ENCODE results near the gene SRCAP.

DNA sequence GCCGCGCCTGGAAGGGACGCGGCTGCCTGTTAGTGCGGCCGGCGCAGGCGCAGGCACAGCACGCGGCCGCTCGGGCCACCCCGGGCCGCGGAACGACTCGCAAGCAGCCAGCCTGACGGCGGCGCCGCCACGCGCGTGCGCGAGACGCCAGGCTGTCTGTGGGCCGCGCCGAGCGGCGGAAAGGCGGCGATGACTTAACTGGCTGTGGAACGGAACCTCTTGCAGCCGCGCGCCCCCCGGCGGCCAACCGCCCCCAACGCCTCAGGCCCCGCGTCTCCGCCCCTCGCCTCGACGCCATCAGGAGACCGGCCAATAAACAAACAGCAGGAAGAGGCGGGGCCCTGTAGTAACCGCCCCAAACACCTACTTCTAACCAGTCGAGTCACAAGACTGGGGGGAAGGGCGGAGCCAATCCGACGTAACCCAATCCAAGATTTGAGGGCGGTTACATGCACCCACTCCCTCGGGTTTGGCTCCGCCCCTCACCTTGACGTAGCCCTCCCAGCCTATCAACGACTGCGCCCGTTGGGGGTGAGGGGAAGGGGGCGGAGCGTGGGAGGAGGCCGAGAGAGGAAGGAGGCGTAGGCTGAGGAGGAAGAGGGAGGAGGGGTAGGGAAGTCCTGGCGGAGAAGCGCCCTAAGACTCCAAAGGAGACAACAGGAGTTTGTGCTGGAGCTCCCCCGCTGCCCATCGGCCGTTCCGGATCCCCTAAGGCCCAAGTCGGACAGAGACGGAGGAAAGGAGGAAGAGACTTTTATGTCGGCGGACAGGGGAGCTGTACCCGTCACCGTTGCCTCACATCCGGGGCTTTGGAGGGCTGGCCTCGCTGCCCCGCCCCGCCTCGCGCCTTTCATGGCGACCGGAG, 40.9 kb upstream of the SRCAP start, which contains the start of gene FBRS:
- TF ChIP-seq, protein P1, sequence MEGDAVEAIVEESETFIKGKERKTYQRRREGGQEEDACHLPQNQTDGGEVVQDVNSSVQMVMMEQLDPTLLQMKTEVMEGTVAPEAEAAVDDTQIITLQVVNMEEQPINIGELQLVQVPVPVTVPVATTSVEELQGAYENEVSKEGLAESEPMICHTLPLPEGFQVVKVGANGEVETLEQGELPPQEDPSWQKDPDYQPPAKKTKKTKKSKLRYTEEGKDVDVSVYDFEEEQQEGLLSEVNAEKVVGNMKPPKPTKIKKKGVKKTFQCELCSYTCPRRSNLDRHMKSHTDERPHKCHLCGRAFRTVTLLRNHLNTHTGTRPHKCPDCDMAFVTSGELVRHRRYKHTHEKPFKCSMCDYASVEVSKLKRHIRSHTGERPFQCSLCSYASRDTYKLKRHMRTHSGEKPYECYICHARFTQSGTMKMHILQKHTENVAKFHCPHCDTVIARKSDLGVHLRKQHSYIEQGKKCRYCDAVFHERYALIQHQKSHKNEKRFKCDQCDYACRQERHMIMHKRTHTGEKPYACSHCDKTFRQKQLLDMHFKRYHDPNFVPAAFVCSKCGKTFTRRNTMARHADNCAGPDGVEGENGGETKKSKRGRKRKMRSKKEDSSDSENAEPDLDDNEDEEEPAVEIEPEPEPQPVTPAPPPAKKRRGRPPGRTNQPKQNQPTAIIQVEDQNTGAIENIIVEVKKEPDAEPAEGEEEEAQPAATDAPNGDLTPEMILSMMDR (IDR thresholded peaks at IDR 0.05) = peak; percentile 61 to 85 (median 66)
- TF ChIP-seq POLR2A (IDR thresholded peaks at IDR 0.05) = peak; percentile 91
- TF ChIP-seq POLR2AphosphoS5 (IDR thresholded peaks at IDR 0.05) = peak; percentile 61 to 91 (median 84)
- peak; percentile 29 for TF ChIP-seq EP300 (IDR thresholded peaks at IDR 0.05; ENCODE audit: low read depth)

Measured in transverse colon (tissue), 4 donors.